NCI-H524 (cell line): ENCODE data around the gene BLOC1S2.
"Not testable (repeated sequence)": the region's sequence is repeated elsewhere in the genome, so short reads cannot be mapped to it uniquely, and the experiment has no call there.

ENCODE experiments used
- DNase-seq, 2 experiments: peaks; one replicate each; lab custom pipeline; 2025; lab: John Stamatoyannopoulos, UW

The BLOC1S2 gene

DNA sequence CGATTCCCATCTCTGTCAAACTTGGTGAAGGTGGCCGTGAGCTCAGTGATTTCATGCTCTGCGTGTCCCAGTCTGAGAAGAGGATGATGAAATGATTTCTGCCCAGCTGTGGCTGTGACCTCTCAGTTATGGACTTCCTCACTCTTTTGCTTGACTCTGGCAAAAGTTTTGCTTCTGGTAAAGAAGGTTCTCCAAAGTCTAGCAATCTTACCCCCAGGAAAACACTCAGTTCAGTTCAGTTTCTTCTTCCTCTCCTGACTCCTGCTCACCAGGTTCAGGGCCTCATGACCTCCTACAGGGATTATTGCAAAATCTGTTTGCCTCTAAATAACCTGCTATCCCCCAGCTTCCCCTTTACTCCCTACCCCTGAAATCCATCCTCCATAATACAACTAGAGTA is 4.9 kb upstream of the BLOC1S2 start:
- DNase-seq = no peak

DNA sequence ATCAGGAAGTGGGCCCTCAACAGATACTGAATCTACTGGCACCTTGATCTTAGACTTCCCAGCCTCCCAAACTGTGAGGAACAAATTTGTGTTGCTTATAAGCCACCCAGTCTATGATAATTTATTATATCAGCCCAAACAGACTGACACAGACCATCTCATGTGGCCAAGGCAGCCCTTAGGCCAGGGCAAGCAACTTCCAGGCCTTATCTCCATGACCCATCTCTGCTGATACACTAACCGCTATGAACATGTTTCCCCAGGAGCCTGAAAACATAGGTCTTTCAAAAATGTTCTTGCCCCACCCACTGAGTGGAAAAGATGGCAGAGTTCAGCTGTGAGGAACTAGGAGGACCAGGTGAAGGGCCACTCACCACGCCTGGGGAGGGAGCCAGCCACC is 3.2 kb upstream of the BLOC1S2 start:
- no peak for DNase-seq

GRCh38 chr10:100288196-100288595 is 1.7 kb upstream of the BLOC1S2 start:
- no peak for DNase-seq

DNA sequence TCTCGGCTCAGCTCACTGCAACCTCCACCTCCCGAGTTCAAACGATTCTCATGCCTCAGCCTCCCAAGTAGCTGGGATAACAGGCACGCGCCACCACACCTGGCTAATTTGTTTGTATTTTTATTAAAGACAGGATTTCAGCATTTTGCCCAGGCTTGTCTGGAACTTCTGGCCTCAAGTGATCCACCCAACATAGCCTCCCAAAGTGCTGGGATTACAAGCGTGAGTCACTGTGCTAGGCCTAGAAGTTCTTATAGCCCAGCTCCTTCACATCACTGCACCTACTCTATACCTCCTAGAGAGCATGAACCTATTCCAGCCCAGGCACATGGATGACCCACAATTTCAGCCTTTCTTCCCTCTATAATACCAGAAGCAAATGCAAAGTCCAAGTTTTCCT is 1.3 kb upstream of the BLOC1S2 start:
- DNase-seq = no peak

DNA sequence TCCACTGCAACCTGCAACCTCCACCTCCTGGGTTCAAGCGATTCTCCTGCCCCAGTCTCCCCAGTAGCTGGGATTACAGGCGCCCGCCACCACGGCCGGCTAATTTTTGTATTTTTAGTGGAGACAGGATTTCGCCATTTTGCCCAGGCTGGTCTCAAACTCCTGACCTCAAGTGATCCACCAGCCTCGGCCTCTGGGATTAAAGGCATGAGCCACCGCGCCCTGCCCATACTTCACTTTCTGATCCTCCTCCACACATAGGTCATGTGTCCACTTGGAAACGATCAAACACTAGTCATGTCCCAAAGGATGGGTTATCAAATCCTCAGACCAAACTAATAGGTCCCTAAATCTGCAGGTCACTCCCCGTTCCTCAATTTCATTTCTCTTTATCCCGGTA is 1.2 kb downstream of the BLOC1S2 start:
- DNase-seq = not testable (repeated sequence)

DNA sequence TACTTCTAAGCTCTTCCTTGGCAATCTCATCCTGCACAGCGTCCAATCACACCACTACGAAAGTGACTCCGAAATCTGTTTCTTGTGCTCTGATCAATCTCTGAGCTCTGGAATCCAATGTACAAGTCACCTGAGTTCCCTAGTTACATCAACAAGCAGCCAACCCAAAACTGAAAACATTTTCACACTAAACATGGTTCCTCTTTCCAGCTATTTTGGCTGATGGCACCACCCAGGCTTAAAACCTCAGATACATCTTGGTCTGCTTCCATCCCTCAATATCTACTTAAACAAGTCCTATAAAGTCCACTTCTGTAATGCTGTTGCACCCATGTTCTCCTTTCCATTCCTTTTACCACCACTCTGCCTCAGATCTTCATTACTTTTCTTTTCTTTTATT is 3.6 kb downstream of the BLOC1S2 start:
- DNase-seq = no peak

DNA sequence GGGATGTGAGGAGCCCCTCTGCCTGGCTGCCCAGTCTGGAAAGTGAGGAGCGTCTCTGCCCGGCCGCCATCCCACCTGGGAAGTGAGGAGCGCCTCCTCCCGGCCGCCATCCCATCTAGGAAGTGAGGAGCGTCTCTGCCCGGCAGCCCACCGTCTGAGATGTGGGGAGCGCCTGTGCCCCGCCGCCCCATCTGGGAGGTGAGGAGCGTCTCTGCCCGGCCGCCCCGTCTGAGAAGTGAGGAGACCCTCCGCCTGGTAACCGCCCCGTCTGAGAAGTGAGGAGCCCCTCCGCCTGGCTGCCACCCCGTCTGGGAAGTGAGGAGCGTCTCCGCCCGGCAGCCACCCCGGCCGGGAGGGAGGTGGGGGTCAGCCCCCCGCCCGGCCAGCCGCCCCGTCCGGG is 9.5 kb downstream of the BLOC1S2 start:
- not testable (repeated sequence) for DNase-seq

DNA sequence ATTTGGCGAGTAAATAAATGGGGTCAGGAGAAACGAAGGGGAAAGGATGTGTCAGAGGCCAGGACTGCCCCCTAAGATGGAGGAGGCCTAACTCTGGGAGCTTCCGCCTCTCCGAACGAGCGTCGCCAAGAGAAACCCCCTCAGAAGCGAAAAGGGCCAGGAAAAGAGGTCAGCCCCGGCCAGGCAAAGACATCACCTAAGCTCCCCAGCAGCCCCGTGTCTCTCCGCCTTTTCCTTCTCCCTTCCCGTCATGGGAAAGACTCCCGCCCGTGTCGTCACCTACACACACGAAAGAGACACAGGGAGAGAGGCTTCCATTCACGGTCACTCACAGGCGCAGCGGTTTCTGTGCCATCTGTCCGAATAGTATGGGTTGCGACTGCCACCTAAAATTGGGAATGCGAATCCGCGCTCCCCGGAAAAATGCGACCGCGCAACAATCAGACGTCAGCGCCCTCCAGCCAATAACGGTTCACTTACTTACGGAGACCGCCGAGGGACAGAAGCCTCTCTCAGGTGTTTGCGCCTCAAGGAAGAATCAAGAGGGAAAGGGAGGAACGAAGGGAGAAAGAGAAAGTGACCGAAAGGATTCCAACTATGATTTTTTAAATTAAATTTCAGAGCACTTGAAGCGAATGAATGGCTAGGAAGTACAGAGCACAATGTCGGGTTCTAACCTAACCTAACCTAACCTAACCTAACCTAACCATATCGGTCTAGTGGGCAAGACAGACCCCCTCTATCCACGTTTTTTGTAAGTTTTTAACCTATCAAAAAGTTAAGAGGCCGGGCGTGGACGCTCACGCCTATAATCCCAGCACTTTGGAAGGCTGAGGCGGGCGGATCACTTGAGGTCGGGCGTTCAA is 19.0 kb downstream of the BLOC1S2 start, which contains the start of gene CWF19L1:
CWF19L1 (minus strand) TSS at position 400 of the 866 bp plus-strand sequence; CDS start at position 355, 45 bp downstream.
- peak; percentile 61 to 63 for DNase-seq

DNA sequence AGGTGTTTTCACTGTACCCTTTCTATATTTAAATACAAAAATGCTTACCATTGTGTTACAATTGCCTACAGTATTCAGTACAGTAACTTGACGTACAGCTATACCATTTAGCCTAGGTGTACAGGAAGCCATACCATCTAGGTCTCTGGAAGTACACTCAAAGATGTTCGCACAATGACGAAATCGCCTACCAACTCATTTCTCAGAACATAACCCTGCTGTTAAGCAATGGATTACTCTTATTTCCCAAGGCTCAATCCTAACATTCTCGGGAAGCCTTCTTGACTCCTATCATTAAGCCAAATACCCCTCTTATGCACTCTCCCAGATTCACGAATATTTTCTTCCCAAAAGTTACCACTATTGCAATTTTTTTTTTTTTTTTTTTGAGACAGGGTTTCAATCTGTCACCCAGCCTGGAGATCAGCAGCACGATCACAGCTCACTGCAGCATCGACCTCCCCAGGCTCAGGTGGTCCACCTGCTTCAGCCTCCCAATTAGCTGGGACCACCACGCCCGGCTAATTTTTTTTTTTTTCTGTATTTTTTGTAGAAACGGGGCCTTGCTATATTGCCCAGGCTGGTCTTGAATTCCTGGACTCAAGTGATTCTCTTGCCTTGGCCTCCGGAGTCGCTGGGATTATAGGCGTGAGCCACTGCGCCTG is 20.5 kb downstream of the BLOC1S2 start:
- DNase-seq = no peak

- no peak for DNase-seq
Measured at GRCh38 chr10:100254191-100254590, 32.3 kb downstream of the BLOC1S2 start.

DNA sequence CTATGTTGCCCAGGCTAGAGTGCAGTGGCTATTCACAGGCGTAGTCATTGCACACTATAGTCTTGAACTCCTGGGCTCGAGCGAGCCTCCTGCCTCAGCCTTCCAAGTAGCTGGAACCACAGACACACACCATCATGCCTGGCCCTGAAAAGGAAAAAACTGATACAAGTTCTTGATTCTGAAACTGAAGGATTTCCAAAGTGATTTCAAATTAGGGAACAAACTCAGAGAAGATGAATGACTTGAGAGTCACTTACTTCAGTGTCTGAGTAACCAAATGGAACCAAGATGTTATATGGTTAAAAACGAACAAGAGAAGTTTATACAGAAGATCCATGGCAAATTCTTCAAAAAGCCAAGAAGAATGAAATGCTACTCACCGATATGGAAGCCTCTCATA is 33.4 kb downstream of the BLOC1S2 start:
- no peak for DNase-seq

- DNase-seq = no peak
Measured at GRCh38 chr10:100248820-100249219, 37.7 kb downstream of the BLOC1S2 start.

DNA sequence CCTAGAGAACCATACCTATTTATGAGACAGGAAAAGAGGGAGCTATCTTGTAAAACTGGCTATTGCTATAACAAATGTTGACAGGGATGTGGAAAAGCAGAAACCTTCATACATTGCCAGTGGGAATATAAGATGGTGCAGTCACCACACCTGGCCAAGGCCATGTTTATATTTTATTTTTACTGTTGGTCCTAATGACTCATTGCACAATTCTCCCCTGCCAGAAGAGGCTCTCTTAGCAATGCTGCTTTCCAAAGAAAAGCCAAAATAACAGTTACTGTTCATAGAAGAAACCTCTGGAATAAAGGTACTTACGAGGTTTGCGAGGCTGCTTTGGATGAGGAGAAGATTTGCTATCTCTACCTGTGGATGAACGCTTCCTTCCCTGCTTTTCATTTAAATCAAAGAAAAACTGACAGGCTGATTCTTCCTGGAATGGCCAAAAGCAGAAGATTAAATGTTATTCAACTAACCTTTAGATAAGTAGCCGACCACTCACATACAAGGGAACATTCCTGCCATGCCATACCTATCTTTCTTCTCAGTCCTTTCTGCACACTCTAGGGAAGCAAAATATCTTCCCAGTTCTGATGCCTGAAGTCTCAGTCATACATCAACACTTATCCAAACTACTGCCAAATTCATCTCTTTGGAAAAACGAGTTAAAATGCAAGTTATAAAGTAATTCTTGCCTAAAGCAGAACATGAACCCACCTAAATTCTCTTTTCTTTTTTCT is 40.8 kb downstream of the BLOC1S2 start:
- no peak for DNase-seq

DNA sequence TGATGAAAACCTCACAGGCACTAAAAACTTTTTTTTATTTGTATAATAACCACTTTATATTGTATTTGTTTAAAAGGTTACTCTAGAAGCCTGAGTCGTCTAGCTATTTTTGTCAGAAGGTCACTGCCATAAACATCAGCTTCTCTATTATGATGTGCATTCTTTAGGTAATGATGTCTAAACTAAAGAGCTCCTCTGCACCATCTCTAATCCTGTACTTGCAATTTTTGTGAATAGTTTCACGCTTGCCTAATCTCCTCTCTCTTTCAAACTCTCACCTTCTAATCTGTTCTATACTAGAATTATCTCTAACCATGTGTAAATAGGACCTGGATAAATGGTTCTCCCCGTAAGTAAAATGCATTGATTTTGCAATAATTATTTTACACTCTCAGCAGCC is 46.6 kb downstream of the BLOC1S2 start:
- no peak for DNase-seq

DNA sequence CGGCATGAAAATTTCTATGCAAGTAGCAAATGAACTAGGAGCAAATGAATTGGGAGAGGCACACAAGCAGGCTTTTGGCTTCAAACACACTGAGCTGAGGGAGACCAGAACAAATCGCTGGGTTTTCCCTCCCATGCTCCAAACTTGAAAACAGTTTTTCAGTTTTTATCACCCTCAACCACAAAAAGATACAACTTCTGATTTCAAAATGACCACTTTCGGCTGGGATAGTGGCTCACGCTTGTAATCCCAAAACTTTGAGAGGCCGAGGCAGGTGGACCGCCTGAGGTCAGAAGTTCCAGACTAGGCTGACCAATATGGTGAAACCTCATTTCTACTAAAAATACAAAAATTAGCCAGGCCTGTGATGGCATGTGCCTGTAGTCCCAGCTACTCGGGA is 48.1 kb downstream of the BLOC1S2 start:
- DNase-seq = no peak

GRCh38 chr10:100232101-100232500 is 54.4 kb downstream of the BLOC1S2 start:
- no peak for DNase-seq

DNA sequence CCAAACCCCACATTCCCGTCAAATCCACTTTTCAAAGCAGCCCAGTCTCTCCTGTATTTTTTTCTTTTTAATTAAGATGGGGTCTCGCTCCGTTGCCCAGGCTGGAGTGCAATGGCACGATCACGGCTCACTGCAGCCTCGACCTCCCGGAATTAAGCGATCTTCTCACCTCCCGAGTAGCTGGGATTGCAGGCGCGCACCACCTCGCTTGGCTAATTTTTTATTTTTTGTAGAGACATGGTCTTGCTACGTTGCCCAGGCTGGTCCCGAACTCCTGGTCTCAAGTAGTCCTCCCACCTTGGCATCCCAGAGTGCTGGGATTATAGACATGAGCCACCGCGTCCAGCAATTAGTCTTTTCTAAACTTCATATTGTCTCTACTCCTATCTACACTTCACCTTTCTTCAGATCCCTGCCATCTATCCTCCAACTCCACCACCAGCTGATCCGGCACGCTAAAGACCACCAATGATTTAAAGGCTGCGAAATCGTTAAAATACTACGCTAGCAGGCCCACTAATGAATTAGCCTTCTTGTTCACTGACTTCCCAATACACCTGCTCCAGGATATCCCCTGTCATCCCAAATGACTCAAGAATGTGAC is 56.6 kb downstream of the BLOC1S2 start:
- no peak for DNase-seq

DNA sequence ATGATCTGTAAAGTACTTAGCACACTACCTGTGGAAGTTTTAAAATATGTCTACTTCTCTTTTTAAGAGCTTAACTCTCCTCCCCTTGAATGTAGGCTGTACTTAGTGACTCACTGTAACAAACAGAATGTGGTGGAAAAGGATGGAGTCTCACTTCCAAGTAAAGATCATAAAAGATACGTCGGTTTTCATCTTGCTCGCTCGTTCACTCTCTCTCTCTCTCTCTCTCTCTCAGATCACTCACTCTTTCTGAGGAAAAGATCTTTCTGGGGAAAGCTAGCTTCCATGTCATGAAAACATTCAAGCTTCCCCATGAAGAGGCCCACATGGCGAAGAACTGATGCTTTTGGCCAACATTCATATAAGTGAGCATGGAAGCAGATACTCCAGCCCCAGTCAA is 62.6 kb downstream of the BLOC1S2 start:
- DNase-seq = no peak
